Duodenal mucosa (tissue), 2 donors: Measurements from ENCODE around the gene NKX2-3.

Source experiments
- H3K27ac ChIP-seq: one replicate; pipeline ENCODE4 v1.7.0; 2013; ENCODE audit warnings: low read depth, low read length
- H3K27me3 ChIP-seq, 2 donors: one replicate each; pipeline ENCODE4 v1.7.0; 2013; ENCODE audit warnings: low read length in 2 of 2, control low read depth in 1 of 2; ENCODE audit not compliant: insufficient read depth in 2 of 2, control insufficient read depth in 1 of 2
- H3K36me3 ChIP-seq, 2 donors: one replicate each; pipeline ENCODE4 v1.7.0; 2013; ENCODE audit warnings: low read length in 2 of 2, control low read depth in 1 of 2; ENCODE audit not compliant: insufficient read depth in 2 of 2, control insufficient read depth in 1 of 2
- H3K4me1 ChIP-seq, 2 donors: one replicate each; pipeline ENCODE4 v1.7.0; 2013; ENCODE audit warnings: low read length in 2 of 2, control low read depth in 1 of 2; ENCODE audit not compliant: insufficient read depth in 2 of 2, control insufficient read depth in 1 of 2
- H3K4me3 ChIP-seq, 2 donors: one replicate each; pipeline ENCODE4 v1.7.0; 2013; ENCODE audit warnings: low read length in 2 of 2, low read depth in 1 of 2
- H3K9ac ChIP-seq, 2 donors: one replicate each; pipeline ENCODE4 v1.7.0; 2013; ENCODE audit warnings: low read length in 2 of 2, low read depth in 1 of 2
- H3K9me3 ChIP-seq, 2 donors: one replicate each; pipeline ENCODE4 v1.7.0; 2013; ENCODE audit warnings: low read length in 2 of 2, control low read depth in 1 of 2; ENCODE audit not compliant: control insufficient read depth in 1 of 2

The NKX2-3 gene

GRCh38 chr10:99520040-99520846 lies 12.5 kb upstream of the NKX2-3 start:
- H3K27me3 ChIP-seq, result peaks cover 54 to 60% of the 10 kb centered on the region in 2 donors
- peaks cover 3 to 11% of the 10 kb centered on the region in 2 donors for H3K4me1 ChIP-seq
- peak overlapping the region in 1 of 2 donors; percentile 10 for H3K9ac ChIP-seq
- no peaks in the 10 kb centered on the region for H3K36me3 ChIP-seq
- no peaks in the 10 kb centered on the region for H3K9me3 ChIP-seq
- H3K4me3 ChIP-seq, result peak overlapping the region; percentile 29 to 37
- peak overlapping the region; percentile 32 for H3K27ac ChIP-seq

DNA sequence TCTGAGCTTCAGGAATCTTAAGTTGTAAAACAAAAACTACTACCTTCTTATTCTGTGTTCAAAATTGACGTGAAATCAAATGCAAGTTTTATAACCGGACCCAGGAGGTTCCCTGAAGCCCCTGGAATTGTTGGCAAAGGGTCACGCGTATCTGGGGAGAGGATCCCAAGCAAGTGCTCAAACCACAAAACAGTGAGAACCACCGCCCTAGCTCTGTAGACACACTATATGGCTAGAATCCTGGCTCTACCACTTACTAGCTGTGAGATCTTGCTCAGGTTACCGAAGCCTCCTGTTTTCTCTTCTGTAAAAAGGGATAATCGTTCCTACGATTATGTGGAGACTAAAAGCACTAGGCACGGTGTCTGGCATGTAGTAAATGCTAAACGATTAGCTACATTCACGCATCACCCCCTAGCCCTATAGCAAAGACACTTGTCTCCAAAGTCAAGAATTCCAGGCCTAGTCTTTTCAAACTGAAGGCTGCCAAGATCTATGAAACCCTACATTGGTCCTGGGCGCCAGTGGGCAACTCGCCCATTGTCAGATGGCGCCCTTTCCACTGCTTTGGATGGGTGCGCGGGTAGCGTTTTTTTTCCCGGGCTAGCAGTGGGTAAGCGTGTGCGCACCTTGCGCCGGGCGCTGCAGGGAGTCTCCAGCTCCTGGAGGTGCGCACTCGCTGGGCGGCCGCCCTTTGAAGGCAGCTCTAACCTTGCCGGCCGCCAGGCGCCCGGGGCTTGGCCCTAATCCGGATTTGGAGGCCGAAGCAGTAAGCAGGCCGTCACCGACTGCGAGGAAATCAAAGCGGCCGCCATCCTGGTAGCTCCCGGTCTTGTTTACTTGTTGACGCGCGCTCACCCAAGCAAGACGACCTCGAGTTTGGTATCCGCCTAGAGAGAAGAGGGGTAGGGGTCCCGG lies 11.6 kb upstream of the NKX2-3 start:
- Histone ChIP-seq H3K4me3 (peak overlapping the region; percentile 29 to 37), H3K27ac (peak overlapping the region; percentile 17), H3K36me3 (no peaks in the 10 kb centered on the region), H3K4me1 (peaks cover 3 to 11% of the 10 kb centered on the region in 2 donors), H3K9ac (no peak overlapping the region), H3K27me3 (peaks cover 59 to 66% of the 10 kb centered on the region in 2 donors), H3K9me3 (no peaks in the 10 kb centered on the region)

DNA sequence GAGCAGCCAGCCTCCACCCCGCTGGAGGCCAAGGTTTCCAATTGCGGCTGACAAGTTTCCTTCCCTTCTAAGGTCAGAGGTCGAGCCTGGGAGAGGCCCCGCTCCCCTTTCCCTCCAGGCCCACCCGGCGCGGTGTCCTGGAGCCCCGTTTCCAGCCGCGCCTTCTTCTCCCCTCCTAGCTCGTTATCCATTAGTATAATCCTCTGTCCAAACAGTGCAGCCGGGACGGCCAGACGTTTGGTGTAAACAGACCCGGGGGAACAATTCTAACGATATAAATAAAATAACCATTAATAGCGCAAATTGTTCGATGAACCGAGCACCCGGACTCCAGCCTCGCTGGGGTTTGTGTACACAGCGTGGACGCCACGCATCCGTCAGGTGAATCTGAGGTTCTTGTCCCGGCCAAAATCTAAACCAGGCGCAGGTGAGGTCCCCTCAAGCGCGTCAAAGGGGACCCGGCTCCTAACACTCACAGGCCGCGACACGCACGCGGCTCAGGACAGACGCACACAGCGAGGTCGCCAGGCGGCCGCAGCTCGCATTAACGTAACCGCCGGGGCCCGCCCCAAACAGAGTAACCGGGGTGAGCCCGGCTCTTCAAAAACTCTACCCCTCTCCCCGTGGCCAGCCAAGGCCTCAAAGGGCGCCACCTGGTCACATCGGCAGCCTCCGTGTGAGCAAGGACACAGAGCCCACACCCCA lies 10.8 kb upstream of the NKX2-3 start:
- H3K27me3 ChIP-seq, result peaks cover 66 to 73% of the 10 kb centered on the region in 2 donors
- H3K9me3 ChIP-seq, result no peaks in the 10 kb centered on the region
- no peak overlapping the region for H3K9ac ChIP-seq
- peaks cover 3 to 11% of the 10 kb centered on the region in 2 donors for H3K4me1 ChIP-seq
- H3K36me3 ChIP-seq, result no peaks in the 10 kb centered on the region
- peak overlapping the region; percentile 70 for H3K27ac ChIP-seq
- peak overlapping the region in 1 of 2 donors; percentile 21 for H3K4me3 ChIP-seq

DNA sequence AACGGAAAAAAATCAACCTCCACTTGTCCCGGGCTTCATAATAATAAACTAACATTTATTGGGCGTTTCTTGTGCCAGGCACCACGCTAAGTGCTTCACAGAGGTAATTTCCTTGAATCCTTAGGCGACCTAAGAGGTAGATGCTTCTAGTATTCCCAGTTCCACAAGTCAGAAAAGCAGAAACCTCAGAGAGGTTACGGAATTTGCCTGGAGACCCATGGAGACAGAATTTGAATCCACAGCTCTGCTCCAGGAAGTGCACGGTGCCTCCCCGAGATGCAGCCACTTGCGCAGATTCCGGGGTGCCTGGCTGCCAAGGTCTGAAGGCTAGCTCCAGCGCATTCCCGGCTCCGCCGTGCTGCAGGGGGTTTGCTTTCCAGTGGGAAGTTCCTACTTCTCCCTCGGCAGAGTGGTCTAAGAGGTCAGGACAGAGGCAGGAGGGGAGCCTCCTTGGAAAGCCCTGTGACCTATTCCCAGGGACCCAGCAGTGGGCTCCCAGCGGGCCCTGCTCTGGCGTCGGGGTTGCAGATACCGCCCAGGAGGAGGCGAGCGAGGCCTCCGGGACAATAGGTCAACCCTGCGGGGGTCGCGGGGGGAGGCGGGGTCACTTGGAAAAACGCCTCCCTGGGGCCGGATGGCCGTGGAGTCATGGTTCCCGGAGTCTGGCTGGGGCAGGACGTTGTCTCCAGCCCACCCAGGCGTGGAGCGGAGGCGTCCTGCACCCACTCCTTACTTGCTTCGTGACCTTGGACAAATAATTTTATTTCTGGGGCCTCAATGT lies 10.1 kb upstream of the NKX2-3 start:
- Histone ChIP-seq H3K36me3 (no peaks in the 10 kb centered on the region), H3K4me3 (peak overlapping the region in 1 of 2 donors; percentile 30), H3K27me3 (peaks cover 74 to 80% of the 10 kb centered on the region in 2 donors), H3K9me3 (no peaks in the 10 kb centered on the region), H3K27ac (peak overlapping the region; percentile 70), H3K4me1 (peaks cover 3 to 11% of the 10 kb centered on the region in 2 donors), H3K9ac (peak overlapping the region in 1 of 2 donors; percentile 42)

- Histone ChIP-seq H3K4me3 (peak overlapping the region in 1 of 2 donors; percentile 30), H3K36me3 (no peaks in the 10 kb centered on the region), H3K9ac (peak overlapping the region in 1 of 2 donors; percentile 42), H3K27me3 (peaks cover 80 to 86% of the 10 kb centered on the region in 2 donors), H3K9me3 (no peaks in the 10 kb centered on the region), H3K27ac (peak overlapping the region; percentile 70), H3K4me1 (peaks cover 3 to 11% of the 10 kb centered on the region in 2 donors)
Observed at GRCh38 chr10:99523251-99523773, 9.4 kb upstream of the NKX2-3 start.

DNA sequence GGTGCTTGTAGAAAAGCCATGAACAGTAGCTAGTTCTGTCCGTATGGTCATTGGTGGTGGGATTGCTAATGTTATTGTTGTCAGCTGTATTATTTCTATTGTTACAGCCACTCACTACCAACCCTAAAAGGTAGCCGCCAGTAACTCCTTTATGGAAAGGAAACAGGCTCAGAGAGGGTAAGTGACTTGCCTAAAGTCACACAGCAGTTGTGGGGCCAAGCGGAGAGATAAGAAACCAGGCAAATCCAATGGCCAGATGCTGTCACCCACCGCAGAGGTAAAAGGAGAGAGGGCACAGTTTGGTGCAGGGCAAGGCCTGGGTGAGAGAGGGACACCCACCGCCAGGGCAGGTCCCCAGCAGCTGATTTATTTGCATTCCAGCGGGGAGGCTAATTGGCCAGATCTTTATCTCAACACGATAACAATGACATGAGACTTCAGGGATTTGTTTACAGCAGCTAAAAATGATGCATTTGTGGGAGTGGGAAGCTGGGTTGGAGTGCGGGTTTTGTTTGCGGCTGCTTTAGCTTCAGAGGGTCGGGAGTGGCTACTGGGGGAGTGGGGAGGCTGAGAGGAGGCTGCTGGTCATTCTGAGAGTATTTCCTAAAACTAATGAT lies 8.6 kb upstream of the NKX2-3 start:
- H3K36me3 ChIP-seq, result no peaks in the 10 kb centered on the region
- peak overlapping the region; percentile 70 for H3K27ac ChIP-seq
- peaks cover 81 to 94% of the 10 kb centered on the region in 2 donors for H3K27me3 ChIP-seq
- no peaks in the 10 kb centered on the region for H3K9me3 ChIP-seq
- peaks cover 3 to 11% of the 10 kb centered on the region in 2 donors for H3K4me1 ChIP-seq
- no peak overlapping the region for H3K9ac ChIP-seq
- H3K4me3 ChIP-seq, result peak overlapping the region; percentile 14 to 34

DNA sequence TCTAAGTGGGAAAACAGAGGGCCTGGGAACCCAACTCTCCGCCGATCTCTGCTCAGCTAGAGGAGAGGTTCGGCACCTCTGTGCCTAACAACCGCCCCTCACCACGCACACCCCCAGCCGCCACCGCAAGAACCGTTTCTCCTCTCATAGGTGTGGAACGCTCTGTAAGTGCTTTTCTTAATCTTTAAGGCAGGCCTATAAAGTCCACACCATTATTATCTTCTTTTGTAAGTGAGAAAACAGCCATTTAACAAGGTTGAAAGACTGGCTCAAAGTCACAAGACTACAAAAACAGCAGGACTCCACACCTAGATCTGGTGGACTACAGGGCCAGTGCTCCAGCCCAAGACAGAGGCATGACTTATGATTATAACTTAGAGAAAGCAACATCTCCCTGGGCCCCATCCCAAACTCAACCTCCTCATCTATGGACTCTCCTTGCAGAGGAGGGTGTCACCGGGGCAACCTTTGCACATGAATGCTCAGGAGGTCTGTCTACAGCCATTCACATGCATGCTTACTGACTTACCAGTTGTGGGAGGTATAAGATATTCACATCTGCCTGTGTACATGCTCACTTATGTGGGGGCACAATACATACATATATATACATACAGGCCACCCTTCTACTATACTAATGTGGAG lies 7.9 kb upstream of the NKX2-3 start:
- H3K9ac ChIP-seq, result no peak overlapping the region
- H3K36me3 ChIP-seq, result no peaks in the 10 kb centered on the region
- peak overlapping the region; percentile 41 for H3K27ac ChIP-seq
- H3K4me3 ChIP-seq, result no peak overlapping the region
- peaks cover 3 to 11% of the 10 kb centered on the region in 2 donors for H3K4me1 ChIP-seq
- peaks cover 82 to 94% of the 10 kb centered on the region in 2 donors for H3K27me3 ChIP-seq
- H3K9me3 ChIP-seq, result no peaks in the 10 kb centered on the region

GRCh38 chr10:99525897-99526296 lies 6.8 kb upstream of the NKX2-3 start:
- Histone ChIP-seq H3K9me3 (no peaks in the 10 kb centered on the region), H3K9ac (no peak overlapping the region), H3K4me1 (peaks cover 0 to 11% of the 10 kb centered on the region in 2 donors), H3K36me3 (no peaks in the 10 kb centered on the region), H3K27ac (no peak overlapping the region), H3K4me3 (no peak overlapping the region), H3K27me3 (peaks cover 83 to 94% of the 10 kb centered on the region in 2 donors)
